ENCODE measurements around the gene ZFAND6. TPM values are rescaled to one million over a fixed set of nuclear protein-coding genes. Genes with fewer than 3 reads are reported as not detected.
"Not testable (repeated sequence)": the region's sequence is repeated elsewhere in the genome, so short reads cannot be mapped to it uniquely, and the experiment has no call there.

Gene ZFAND6
- total RNA-seq, 1 donor from 2014 or later: 42.8 TPM

DNA sequence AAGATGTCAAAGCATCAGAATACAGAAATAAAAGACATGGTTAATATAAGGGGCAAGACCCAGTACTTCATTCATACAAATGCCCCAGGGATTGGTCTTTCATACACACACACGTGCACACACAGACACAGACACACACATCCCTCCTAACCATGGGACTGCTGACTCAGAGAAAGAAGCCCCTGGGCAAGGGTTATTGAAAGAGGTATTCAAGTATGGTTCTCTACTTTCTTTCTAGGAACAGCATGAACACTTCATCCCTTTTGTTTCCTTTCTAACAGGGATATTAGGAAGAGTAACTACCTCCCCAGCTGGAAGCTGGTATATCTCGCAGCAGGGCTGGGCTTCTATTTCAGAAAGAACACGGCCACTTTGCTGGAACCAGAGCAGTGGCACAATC lies 33.2 kb upstream of the ZFAND6 start:
- Mint-ChIP-seq H3K9me3 (peaks cover 4% of the 10 kb centered on the region), H3K4me1 (ENCODE audit: low read depth) (peaks cover 17% of the 10 kb centered on the region), H3K36me3 (ENCODE audit: low read depth) (no peaks in the 10 kb centered on the region), H3K27ac (no peak overlapping the region), H3K27me3 (ENCODE audit: low read depth) (no peaks in the 10 kb centered on the region), H3K4me3 (ENCODE audit: low read depth) (no peak overlapping the region)
- intact Hi-C loops (cut with micrococcal nuclease): no loop called here
- no peak for DNase-seq (ENCODE audit: low spot score)

DNA sequence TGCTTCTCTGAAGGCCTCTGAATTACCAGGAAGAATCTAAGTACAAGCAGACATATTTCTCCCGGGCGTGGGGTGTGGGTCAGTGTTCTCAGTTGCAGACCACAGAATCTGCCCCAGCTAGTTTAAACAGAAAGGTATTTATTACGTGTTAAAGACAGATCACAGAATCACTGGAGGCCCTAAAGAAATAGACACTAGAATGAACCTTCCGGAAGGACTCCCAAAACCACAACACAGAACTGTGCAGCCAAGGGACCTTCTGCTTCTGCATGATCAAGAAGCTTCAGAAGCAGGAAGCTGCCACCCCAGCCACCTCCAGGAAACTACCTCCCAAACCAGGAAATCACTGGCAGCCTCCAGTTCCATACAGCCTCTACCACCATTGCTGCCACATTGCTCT lies 32.7 kb upstream of the ZFAND6 start:
- Mint-ChIP-seq H3K4me3 (ENCODE audit: low read depth) (no peak overlapping the region), H3K27ac (no peak overlapping the region), H3K4me1 (ENCODE audit: low read depth) (peaks cover 20% of the 10 kb centered on the region), H3K27me3 (ENCODE audit: low read depth) (no peaks in the 10 kb centered on the region), H3K36me3 (ENCODE audit: low read depth) (no peaks in the 10 kb centered on the region), H3K9me3 (peaks cover 4% of the 10 kb centered on the region)
- intact Hi-C loops (cut with micrococcal nuclease): no loop called here
- no peak for DNase-seq (ENCODE audit: low spot score)

DNA sequence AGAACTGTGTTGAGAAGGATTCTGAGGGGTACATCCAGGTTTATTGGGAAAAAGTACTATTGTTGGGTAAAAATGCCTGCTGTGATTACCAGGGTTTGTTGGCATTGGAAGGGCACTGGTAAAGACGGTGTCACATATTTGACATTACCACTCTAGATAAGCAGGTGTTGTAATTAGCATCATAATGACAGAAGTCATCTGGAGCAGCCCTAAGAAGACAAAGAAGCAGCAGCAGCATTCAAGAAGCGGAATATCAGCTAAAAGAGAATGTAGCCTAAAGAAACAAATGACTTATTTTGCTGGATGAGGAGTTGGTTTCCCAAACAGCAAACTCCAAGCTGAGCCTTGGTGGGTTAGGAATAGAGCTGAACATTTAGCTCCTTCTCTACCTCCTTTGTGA lies 30.5 kb upstream of the ZFAND6 start:
- H3K27ac Mint-ChIP-seq: no peak overlapping the region
- H3K4me3 Mint-ChIP-seq (ENCODE audit: low read depth): no peak overlapping the region
- no peaks in the 10 kb centered on the region for H3K36me3 Mint-ChIP-seq (ENCODE audit: low read depth)
- no peak for DNase-seq (ENCODE audit: low spot score)
- intact Hi-C loops (cut with micrococcal nuclease): no loop called here
- H3K9me3 Mint-ChIP-seq: no peaks in the 10 kb centered on the region
- peaks cover 32% of the 10 kb centered on the region for H3K4me1 Mint-ChIP-seq (ENCODE audit: low read depth)
- H3K27me3 Mint-ChIP-seq (ENCODE audit: low read depth): no peaks in the 10 kb centered on the region

DNA sequence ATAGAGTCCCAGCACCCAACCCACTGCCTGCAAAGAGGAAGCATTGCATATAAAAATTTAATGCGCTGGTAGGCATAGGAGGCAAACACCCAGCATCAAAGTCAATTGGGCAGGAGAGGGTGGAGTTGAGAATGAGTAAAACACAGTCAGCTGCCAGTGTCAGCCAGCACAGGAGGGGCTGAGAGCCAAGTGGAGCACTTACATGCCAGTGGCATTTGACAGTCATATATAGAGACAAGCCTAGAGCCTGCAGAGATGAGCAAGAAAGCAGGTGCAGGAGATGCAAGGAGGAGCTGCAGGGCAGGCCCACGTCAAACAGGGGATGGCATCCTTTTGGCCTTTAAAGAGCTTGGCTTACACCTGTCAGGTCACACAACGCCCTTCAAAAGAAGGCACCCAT lies 27.6 kb upstream of the ZFAND6 start:
- intact Hi-C loops (cut with micrococcal nuclease): loop anchor here (2.0 kb wide), 2 partner anchors 25 to 65 kb away; no protein-coding TSS in a partner anchor
- Mint-ChIP-seq H3K27ac (no peak overlapping the region), H3K27me3 (ENCODE audit: low read depth) (no peaks in the 10 kb centered on the region), H3K36me3 (ENCODE audit: low read depth) (no peaks in the 10 kb centered on the region), H3K4me3 (ENCODE audit: low read depth) (no peak overlapping the region), H3K9me3 (no peaks in the 10 kb centered on the region), H3K4me1 (ENCODE audit: low read depth) (peaks cover 21% of the 10 kb centered on the region)
- no peak for DNase-seq (ENCODE audit: low spot score)

DNA sequence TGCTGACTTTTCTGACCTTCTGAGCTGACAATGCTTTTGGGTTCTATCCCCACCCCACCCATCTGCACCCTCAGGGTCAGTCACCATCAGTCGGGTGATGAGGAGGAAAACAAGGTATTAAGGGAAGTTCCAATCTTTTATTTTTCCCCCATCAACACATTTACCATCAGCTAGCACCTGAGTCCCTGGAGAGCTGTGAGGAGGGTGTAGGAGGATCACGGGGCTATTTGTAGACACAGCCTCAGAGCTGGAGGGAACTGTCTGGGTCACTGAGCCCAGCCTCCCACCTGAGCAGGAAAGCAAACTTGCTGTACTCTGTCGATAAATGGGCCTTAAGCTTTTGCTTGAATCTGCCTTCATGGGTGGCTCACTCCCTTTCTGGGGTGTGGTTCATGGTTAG lies 24.8 kb upstream of the ZFAND6 start:
- no peaks in the 10 kb centered on the region for H3K9me3 Mint-ChIP-seq
- H3K4me1 Mint-ChIP-seq (ENCODE audit: low read depth): peaks cover 18% of the 10 kb centered on the region
- H3K27me3 Mint-ChIP-seq (ENCODE audit: low read depth): no peaks in the 10 kb centered on the region
- intact Hi-C loops (cut with micrococcal nuclease): no loop called here
- no peaks in the 10 kb centered on the region for H3K36me3 Mint-ChIP-seq (ENCODE audit: low read depth)
- DNase-seq (ENCODE audit: low spot score): no peak
- H3K27ac Mint-ChIP-seq: no peak overlapping the region
- no peak overlapping the region for H3K4me3 Mint-ChIP-seq (ENCODE audit: low read depth)

DNA sequence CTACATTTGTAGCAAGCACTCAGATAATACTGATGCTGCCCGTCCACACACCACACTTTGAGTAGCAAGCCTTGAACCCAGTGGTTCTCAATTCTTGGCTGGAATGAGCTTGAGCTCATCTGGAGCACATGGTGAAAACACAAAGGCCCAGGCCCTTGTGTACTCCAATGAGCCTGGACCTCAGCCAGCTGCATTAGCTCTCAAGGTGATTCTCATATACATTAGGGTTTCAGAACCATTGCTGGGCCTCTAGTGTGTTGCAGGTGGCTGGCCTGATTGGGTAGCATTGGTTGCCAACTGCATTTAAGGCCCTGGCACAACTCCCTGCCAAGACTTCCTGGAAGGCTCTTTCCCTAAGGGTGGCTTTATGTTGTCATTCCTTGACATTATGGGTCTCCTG lies 23.4 kb upstream of the ZFAND6 start:
- Mint-ChIP-seq H3K36me3 (ENCODE audit: low read depth) (no peaks in the 10 kb centered on the region), H3K4me3 (ENCODE audit: low read depth) (no peak overlapping the region), H3K4me1 (ENCODE audit: low read depth) (peaks cover 18% of the 10 kb centered on the region), H3K27ac (no peak overlapping the region), H3K9me3 (no peaks in the 10 kb centered on the region), H3K27me3 (ENCODE audit: low read depth) (no peaks in the 10 kb centered on the region)
- no peak for DNase-seq (ENCODE audit: low spot score)
- intact Hi-C loops (cut with micrococcal nuclease): no loop called here

DNA sequence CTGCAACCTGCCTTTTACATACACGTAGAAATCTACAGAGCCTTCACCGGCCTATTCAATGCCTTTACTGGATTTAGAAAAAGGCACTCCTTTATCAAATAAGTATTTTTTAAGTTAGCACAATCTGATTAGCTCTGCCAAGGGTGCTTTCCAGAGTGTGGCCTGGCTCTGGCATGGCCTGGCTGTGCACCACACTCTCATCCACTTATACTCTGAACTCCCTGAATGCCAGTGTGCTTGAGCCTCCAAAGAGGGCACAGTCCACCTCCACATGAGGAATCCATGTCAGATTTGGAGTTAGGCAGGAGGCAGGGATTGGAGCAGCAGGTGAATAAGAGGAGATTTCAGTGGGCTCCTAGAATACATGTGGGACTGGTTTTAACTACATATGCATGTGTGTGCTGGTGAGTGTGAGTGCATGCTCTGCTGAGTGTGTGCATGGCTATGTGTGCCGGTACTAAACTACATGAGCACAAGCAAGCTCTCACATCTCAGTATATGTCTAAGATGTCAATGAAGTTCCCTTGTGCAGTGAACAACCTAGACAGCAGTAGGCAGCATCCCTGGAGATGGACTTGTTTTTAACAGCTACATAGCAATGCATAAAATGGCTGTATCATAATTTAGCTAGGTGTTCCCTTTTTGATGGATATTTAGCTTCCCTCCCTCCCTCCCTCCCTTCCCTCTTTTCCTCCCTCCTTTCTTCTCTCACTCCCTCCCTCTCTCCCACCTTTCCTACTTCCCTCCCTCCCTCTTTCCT lies 17.8 kb upstream of the ZFAND6 start:
- Mint-ChIP-seq H3K4me1 (ENCODE audit: low read depth) (no peaks in the 10 kb centered on the region), H3K27me3 (ENCODE audit: low read depth) (peaks cover 5% of the 10 kb centered on the region), H3K27ac (no peak overlapping the region), H3K4me3 (ENCODE audit: low read depth) (no peak overlapping the region), H3K9me3 (no peaks in the 10 kb centered on the region), H3K36me3 (ENCODE audit: low read depth) (no peaks in the 10 kb centered on the region)
- intact Hi-C loops (cut with micrococcal nuclease): no loop called here
- DNase-seq (ENCODE audit: low spot score): no peak

DNA sequence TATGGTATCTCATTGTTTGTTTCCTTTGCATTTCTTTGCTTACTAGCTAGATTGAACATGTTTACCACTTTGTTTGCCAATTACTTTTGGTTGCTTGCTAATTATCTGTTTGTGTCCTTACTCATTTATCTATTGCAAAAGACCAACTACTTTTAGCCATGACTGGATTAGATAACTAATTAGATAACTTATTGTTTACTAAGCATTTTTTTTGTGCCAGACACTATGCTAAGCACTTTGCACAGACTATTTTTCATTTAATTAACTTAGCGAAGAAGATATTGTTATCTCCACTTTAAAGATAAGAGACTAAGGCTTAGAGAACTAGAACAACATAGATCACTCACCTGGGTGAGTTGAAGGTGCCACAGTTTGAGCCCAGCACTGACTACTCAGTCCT lies 16.9 kb upstream of the ZFAND6 start:
- no peaks in the 10 kb centered on the region for H3K4me1 Mint-ChIP-seq (ENCODE audit: low read depth)
- no peak overlapping the region for H3K27ac Mint-ChIP-seq
- no peaks in the 10 kb centered on the region for H3K9me3 Mint-ChIP-seq
- H3K36me3 Mint-ChIP-seq (ENCODE audit: low read depth): no peaks in the 10 kb centered on the region
- intact Hi-C loops (cut with micrococcal nuclease): no loop called here
- no peak for DNase-seq (ENCODE audit: low spot score)
- no peak overlapping the region for H3K4me3 Mint-ChIP-seq (ENCODE audit: low read depth)
- peaks cover 6% of the 10 kb centered on the region for H3K27me3 Mint-ChIP-seq (ENCODE audit: low read depth)

DNA sequence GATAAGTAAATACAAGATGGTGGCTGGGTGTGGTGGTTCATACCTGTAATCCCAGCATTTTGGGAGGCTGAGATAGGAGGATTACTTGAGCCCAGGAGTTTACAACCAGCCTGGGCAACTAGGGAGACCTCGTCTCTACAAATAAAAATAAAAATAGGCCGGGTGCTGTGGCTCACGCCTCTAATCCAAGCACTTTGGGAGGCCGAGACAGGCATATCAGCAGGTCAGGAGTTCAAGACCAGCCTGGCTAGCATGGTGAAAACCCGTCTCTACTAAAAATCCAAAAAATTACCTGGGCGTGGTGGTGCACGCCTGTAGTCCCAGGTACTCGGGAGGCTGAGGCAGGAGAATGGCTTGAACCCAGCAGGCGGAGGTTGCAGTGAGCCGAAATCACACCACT lies 14.3 kb upstream of the ZFAND6 start:
- H3K27ac Mint-ChIP-seq; DNase-seq (ENCODE audit: low spot score); H3K36me3 Mint-ChIP-seq (ENCODE audit: low read depth); intact Hi-C loops (cut with micrococcal nuclease); H3K27me3 Mint-ChIP-seq (ENCODE audit: low read depth); H3K4me3 Mint-ChIP-seq (ENCODE audit: low read depth); H3K4me1 Mint-ChIP-seq (ENCODE audit: low read depth); H3K9me3 Mint-ChIP-seq: not testable (repeated sequence)

DNA sequence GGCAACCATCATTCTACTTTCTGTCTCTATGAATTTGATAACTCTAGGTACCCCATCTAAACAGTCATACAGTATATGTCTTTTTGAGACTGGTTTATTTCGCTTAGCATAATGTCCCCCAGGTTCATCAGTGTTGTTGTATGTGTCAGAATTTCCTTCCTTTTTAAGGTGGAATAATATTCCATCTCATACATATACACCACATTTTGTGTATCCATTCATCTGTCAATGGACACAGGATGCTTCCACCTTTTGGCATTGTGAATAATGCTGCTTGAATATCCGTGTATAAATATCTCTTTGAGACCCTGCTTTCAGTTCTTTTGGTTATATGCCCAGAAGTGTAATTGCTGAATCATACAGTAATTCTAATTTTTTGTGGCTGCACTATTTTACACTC lies 10.4 kb upstream of the ZFAND6 start:
- Mint-ChIP-seq H3K4me1 (ENCODE audit: low read depth) (peaks cover 3% of the 10 kb centered on the region), H3K36me3 (ENCODE audit: low read depth) (no peaks in the 10 kb centered on the region), H3K27ac (no peak overlapping the region), H3K9me3 (no peaks in the 10 kb centered on the region), H3K27me3 (ENCODE audit: low read depth) (peaks cover 6% of the 10 kb centered on the region), H3K4me3 (ENCODE audit: low read depth) (no peak overlapping the region)
- intact Hi-C loops (cut with micrococcal nuclease): no loop called here
- DNase-seq (ENCODE audit: low spot score): no peak

DNA sequence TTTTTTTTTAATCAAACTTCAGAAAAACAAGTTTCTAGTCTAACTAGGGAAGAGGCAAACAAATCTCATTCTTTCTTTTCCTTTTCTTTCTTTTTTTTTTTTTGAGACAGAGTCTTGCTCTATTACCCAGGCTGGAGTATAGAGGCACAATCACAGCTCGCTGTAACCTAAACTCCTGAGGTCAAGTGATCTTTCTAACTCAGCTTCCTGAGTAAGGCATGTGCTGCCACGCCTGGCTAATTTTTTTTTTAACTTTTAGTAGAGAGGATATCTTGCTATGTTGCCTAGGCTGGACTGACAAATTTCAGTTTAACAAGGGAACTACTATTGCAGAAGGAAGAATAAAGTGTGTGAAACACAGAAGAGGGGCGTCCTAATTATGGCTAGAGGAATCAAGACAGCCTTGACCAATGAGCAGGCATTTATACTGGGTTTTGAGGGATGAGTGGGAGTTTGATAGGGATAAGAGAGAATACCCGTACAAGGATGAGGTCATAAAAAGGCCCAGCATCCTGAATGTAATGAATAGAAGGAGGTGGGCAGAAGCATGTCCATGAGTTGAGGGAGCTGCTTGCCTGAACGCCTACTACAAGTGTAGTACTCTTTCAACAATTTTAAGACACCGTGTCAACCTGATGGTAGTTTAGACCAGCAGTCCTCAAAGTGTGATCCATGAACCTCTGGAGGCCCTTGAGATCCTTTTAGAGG lies 6.7 kb upstream of the ZFAND6 start:
- Mint-ChIP-seq H3K4me3 (ENCODE audit: low read depth) (no peak overlapping the region), H3K4me1 (ENCODE audit: low read depth) (peaks cover 14% of the 10 kb centered on the region), H3K9me3 (no peaks in the 10 kb centered on the region), H3K27ac (no peak overlapping the region), H3K36me3 (ENCODE audit: low read depth) (no peaks in the 10 kb centered on the region), H3K27me3 (ENCODE audit: low read depth) (peaks cover 10% of the 10 kb centered on the region)
- intact Hi-C loops (cut with micrococcal nuclease): no loop called here
- DNase-seq (ENCODE audit: low spot score): no peak

DNA sequence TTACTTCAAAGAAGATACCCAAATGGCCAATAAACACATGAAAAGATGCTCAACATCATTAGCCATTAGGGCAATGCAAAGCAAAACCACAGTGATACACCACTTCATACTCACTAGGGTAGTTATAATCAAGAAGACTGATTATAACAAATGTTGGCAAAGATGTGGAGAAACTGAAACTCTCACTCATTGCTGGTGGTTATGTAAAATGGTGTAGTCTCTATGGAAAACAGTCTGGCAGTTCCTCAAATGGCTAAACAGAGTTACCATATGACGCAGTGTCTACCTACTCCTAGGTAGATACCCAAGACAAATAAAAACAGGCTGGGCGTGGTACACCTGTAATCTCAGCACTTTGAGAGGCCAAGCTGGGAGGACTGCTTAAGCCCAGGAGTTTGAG lies 3.5 kb upstream of the ZFAND6 start:
- DNase-seq (ENCODE audit: low spot score): no peak
- no peak overlapping the region for H3K4me3 Mint-ChIP-seq (ENCODE audit: low read depth)
- intact Hi-C loops (cut with micrococcal nuclease): loop anchor here (2.0 to 5.0 kb wide), 2 partner anchors 23 to 44 kb away; no protein-coding TSS in a partner anchor
- no peaks in the 10 kb centered on the region for H3K9me3 Mint-ChIP-seq
- peaks cover 9% of the 10 kb centered on the region for H3K27me3 Mint-ChIP-seq (ENCODE audit: low read depth)
- H3K27ac Mint-ChIP-seq: no peak overlapping the region
- no peaks in the 10 kb centered on the region for H3K36me3 Mint-ChIP-seq (ENCODE audit: low read depth)
- peaks cover 25% of the 10 kb centered on the region for H3K4me1 Mint-ChIP-seq (ENCODE audit: low read depth)

DNA sequence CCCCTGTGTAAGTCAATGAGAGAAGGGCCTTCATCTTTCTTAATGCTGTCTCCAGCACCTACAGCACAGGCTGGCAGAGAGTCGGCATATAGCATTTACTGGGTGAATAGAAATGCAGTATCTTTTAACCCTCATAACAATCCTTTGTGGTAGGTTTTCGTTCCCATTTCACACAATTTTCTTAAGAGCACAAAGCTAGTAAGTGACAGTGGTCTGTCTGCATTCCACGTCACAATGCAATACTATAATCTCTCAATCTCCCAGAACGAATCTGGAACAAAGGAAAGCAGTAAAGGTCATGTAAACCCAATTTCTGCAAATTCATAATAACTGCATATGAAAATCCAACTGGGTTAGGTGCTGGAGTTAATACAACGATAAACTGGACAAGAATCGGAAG lies 1.4 kb upstream of the ZFAND6 start:
- no peaks in the 10 kb centered on the region for H3K36me3 Mint-ChIP-seq (ENCODE audit: low read depth)
- DNase-seq (ENCODE audit: low spot score): no peak
- peaks cover 9% of the 10 kb centered on the region for H3K27me3 Mint-ChIP-seq (ENCODE audit: low read depth)
- H3K9me3 Mint-ChIP-seq: no peaks in the 10 kb centered on the region
- peak overlapping the region; percentile 69 for H3K4me3 Mint-ChIP-seq (ENCODE audit: low read depth)
- H3K4me1 Mint-ChIP-seq (ENCODE audit: low read depth): peaks cover 41% of the 10 kb centered on the region
- no peak overlapping the region for H3K27ac Mint-ChIP-seq
- intact Hi-C loops (cut with micrococcal nuclease): loop anchor here (2.0 to 5.0 kb wide), 3 partner anchors 15 to 95 kb away; partner anchors contain the start of gene FAH

All from activated T-helper 2 cell treated with anti-CD3 and anti-CD28 coated beads, Interferon-gamma antibody, Interleukin-2, Interleukin-4, amounts not matched to agents 10 μg/mL and 5 μg/mL and 100 μg/mL, durations not matched to agents 14 hours and 24 hours and 36 hours (primary cell).